Right lung (tissue), 5 donors: Measurements from ENCODE around the gene RGL3. TPM values are rescaled to one million over a fixed set of nuclear protein-coding genes. Genes with fewer than 3 reads are reported as not detected.
"Not testable (repeated sequence)": the region's sequence is repeated elsewhere in the genome, so short reads cannot be mapped to it uniquely, and the experiment has no call there.

Experiments
- DNase-seq, 2 donors: peaks; one replicate each; pipeline ENCODE4 v3.0.0-alpha.2; 2013
- polyA plus RNA-seq, 5 donors: library from polyadenylated mRNA; unstranded; fragments of 120-200 nt; gene quantifications; one replicate each; pipeline versions ENCODE4 v1.2.1 to v1.2.3, GENCODE V29; 2013; ENCODE audit warnings: inconsistent platforms in 1 of 5, low replicate concordance in 1 of 5; ENCODE audit not compliant: insufficient read length in 5 of 5, insufficient read depth in 1 of 5

RGL3 gene
- polyA plus RNA-seq, 5 donors, result 39.4 to 57.9 (median 50.5) TPM

DNA sequence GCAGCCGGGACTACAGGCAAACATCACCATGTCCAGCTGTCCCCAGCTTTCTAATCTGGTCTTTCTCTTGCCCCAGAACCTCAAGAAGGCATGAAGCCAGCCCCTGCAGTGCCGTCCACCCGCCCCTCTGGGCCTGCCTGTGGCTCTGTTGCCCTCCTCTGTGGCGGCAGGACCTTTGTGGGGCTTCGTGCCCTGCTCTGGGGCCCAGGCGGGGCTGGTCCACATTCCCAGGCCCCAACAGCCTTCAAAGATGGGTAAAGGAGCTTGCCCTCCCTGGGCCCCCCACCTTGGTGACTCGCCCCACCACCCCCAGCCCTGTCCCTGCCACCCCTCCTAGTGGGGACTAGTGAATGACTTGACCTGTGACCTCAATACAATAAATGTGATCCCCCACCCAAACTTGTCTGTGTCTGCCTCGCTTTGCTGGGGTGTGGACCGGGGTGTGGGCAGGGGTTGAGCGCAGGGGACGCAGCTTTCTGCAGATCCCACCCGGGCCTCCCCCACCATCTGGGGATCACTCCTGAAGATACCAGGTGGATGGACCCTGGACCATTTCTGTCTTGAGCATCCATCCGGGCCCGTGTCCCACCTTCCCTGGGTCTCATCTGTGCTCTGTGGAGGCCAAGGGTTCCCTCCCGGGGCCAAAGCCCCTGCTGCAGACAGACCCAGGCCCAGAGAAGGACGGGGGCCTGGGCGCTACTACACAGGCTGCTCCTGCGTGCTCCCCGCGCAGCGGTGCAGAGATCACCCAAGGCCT lies 31.6 kb upstream of the RGL3 start:
- no peak for DNase-seq

DNA sequence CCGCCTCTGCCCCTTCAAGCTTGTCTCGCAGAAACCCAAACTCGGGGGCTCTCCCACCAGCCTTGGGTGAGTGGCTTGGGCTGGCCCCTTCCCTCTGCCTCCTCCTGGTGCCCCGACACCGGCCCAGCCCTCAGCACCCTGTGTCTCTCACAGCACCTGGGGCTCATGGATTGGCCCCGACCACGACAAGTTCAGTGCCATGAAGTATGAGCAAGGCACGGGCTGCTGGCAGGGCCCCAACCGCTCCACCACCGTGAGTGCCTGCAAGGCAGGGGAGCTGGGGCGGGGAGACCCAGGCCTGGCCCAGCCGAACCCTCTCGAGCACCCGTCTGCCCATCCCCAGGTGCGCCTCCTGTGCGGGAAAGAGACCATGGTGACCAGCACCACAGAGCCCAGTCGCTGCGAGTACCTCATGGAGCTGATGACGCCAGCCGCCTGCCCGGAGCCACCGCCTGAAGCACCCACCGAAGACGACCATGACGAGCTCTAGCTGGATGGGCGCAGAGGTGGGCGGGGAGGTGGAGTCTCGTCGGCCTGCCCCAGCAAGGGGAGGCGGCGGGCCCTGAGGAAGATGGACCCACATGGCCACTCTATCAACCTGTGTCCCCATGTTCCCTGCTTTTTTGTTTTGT lies 29.9 kb upstream of the RGL3 start:
- no peak for DNase-seq

DNA sequence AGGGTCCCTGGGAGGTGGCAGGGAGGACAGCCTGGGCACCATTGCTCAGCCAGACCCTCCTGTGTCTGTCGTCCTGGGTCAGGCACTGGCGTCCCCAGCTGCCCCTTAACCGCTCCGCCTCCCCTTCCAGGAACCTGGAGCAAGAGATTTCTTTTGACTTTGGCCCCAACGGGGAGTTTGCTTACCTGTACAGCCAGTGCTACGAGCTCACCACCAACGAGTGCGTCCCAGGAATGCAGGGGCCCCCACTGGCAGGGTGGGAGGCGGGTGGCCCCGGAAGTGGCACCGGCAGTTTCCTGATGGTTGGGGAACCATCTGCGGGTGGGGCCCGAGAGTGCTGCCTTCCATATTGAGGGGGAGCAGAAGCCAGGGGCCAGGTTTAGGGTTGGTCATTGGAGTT lies 29.3 kb upstream of the RGL3 start:
- no peak for DNase-seq

DNA sequence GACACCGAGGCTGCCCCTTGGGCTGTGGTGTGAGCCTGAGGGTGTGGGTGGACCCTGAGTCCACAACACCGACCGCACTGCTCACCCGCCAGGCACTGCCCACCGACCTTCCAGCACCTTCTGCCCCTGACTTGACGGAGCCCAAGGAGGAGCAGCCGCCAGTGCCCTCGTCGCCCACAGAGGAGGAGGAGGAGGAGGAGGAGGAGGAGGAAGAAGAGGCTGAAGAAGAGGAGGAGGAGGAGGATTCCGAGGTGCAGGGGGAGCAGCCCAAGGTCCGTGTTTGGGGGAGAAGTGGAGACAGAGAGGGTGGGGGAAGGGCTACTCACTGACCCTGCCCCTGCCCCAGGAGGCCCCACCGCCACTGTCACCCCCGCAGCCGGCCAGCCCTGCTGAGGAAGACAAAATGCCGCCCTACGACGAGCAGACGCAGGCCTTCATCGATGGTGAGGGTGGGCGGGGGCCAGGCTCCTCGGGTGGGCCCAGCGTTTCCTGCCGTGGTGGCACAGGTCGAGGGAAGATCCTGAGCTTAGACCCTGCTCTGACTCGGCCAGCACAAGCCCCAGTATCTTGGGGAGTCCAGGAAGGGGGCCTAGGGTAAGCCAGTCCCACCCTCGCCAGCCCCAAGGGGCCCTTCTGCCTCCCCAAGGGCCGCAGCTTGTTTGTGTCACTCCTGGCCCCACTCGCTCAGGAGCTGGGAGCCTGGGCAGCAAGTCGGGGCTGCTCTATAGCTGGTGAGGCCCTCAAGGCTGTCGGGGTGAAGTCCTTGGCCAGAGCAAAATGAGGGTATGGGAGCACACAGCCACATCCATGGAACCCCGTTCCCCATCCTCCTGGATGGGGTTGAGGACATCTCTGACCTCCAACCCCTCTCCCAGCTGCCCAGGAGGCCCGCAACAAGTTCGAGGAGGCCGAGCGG lies 28.5 kb upstream of the RGL3 start:
- no peak for DNase-seq

DNA sequence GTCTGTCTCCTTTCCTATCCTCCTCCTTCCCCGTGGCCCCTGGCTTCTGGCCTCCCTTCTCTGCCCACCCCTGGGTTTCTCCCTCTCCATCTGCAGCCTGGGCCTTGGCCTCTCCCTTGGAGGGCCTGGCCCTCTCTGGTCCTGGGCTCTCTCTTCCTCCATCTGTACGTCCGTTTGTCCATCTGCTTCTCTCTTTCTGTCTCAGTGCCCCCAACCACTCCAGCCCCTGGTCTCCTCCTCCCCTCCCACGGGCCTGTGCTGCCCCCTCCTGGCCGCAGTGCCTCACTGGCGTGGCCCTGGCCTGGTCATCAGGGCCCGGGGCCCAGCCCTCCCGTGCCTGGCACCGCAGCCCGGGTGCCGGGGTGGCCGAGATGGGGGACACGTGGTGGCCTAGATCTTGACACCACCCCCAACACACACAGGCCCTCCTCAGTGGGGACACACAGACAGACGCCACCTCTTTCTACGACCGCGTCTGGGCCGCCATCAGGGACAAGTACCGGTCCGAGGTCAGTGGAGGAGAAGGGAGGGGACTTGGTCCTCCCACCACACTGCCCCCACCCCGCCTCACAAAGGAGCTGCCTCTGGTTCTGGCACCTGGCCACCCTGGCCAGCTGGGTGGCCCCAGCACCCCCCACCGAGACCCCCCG lies 27.7 kb upstream of the RGL3 start:
- no peak for DNase-seq

DNA sequence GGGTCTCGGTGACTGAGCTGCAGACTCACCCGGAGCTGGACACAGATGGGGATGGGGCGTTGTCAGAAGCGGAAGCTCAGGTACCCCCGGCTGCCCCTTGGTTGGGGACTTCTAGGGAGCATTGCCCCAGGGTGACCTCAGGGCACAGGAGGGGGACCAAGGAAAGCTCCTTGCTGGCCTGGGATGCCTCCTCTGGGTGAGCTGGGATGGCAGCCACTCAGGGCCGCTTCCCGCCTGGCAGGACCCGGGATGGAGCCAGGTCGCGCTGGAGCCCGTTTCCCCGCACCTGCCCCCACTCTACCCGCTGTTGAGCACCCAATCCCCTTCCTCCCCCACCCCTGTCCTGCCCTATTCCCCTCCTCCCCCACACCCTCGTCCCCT lies 27.1 kb upstream of the RGL3 start:
- DNase-seq, result no peak

DNA sequence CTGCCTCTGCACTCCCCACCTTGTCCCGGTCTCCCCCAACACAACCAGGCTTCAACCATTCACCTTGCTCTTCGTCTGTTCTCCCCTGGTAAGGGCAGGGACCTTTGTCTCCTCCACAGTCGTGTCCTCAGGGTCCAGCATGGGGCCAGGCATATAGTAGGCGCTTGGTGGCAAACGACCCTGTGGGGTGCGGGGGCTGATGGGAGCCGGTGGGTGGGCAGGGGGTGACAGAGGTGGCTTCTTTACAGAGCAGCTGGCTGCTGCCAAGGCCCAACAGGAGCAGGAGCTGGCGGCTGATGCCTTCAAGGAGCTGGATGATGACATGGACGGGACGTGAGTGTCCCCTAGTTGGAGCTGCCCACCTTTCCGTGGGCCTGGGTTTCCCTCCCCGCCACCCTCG lies 26.0 kb upstream of the RGL3 start:
- no peak for DNase-seq

DNA sequence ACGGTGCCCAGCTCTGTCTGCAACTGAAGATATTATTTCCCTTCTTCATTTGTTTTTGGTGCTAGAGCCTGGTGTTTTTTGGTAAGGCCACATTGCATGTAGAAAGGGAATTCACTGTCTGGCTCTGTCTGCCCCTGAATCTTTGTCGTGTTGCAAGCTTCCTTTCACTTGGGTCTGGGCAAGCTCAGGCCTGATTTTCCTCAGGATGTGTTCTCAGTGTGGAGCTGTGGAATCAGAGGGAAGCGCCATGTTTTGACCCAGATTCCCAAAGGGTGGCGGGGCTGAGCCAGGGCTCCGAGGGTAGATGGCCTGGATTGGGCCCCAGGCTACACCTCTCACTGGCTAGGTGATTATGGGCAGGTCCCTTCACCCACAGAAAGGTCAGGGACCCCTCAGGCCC lies 24.9 kb upstream of the RGL3 start:
- no peak for DNase-seq

DNA sequence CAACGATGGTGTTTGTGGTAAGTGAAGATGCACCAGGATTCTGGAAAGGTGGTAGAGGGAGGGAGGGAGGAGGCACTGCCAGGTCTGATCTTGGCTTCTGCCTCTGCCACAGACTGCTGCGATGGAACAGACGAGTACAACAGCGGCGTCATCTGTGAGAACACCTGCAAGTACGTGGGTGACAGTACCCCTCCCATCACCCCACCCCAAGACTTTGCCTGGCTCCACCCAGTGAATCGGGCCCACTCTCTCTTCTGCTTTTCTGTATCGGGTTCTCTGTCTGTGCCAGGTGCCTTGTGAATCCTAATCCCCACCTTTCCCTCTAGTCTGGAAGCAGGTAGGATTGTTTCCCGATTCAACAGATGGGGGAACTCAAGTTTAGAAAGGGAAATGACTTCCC lies 18.8 kb upstream of the RGL3 start:
- no peak for DNase-seq

DNA sequence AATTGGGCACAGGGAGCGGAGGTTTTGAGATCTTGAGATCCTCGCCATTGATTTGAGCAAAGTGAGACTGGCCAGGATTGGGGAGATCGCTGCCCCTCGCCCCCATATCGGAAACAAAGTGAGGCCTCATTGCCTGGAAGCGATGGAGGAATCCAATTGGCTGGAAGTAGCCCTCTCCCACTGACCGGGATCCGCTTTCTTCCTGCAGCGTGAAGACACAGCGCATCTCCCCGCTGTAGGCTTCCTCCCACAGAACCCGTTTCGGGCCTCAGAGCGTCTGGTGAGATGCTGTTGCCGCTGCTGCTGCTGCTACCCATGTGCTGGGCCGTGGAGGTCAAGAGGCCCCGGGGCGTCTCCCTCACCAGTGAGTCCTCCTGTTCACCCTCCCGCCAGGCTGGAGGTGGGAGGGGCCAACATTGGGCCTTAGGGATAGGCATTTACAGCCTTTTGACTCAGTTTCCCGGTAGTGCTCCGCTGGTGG lies 16.8 kb upstream of the RGL3 start:
- no peak for DNase-seq

DNA sequence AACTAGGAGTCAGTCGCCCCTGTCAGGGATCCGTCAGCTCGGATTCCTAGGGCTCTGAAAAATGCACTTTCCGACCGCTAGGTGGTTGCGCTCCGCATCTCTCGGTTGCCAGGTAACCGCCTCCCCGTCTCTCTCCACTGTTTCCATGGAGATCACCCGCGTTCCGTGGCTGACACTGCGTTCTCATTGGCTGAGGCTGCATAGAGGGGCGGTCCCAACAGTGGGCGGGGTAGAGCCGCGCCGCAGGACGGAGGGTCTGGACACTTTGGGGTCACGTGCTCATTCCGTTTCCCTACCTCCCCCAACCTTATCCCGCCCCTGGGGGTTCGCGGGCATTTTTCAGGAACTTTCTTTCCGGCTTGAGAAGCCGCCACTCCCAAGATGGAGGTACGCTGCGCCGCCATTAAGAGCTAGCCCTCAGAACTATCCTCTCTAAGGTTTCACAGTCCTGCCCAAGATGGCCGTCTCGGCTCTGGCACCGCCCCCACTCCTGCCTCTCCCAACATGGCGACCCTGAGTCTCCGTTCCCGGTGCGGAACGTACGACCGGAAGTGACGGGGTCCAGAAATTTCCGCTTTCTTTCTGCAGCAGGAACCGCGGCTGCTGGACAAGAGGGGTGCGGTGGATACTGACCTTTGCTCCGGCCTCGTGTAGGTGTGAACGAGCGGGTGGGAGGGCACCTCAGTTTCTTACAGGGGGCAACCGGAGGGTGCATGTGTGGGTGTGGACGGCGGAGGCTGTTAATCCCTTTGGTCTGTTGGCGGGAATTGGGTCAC lies 16.1 kb upstream of the RGL3 start, which contains the start of the genes ODAD3 and PRKCSH:
TSS of gene ODAD3 (minus strand) at position 65 of the 776 bp plus-strand sequence. CDS start 105 bp downstream, outside the sequence.
TSS of gene PRKCSH (plus strand) at position 579 of the 776 bp plus-strand sequence. CDS start 483 bp downstream, outside the sequence.
- DNase-seq, result peak; percentile 99

DNA sequence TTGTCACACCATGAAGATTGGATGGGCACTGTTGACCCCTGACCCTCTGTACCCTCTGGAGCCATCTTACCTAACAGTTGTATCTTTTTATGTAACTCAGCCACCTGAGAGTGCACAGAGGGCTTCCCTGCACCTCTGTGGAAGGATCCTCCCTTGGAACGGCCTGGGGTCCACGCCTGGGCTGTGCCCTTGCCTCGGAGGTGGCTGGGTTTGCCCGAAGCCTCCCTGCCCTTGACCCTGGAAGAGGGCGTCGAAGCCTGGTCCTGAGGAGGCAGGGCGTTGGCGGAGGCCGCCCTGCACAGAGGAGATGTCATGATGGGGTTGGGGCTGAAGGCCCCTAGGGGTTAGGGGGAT lies 15.6 kb upstream of the RGL3 start:
- no peak for DNase-seq

DNA sequence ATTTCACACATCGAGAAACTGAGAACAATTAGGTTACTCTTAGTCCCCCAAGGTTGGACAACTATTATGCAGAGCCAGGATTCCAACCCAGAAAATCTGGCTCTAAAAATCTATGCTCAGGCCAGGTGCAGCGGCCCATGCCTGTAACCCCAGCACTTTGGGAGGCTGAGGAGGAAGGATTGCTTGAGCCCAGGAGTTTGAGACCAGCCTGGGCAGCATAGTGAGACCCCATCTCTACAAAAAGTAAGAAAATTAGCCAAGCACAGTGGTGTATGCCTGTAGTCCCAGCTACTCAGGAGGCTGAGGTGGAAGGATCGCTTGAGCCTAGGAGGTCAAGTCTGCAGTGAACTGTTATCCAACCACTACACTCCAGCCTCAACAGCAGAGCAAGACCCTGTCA lies 14.4 kb upstream of the RGL3 start:
- DNase-seq, result not testable (repeated sequence)

DNA sequence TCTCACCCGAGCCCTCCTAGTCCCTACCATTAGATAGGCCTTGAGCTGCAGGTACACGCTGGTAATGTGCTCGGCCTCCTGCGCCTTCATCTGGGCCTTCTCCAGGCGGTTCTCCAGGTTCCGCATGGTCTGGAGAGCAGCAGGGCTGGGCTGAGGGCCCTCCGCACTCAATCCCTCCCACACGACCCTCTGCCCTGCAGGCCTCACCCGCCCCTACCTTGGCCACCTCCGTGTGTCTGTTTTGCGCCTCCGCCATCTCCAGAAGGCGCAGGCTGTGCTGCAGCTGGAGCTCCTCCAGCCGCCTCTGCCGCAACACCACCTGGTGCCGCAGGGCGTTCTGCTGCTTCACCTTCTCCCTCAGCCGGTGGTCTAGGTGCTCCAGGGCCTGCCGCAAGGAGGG lies 7.5 kb upstream of the RGL3 start:
- no peak for DNase-seq

DNA sequence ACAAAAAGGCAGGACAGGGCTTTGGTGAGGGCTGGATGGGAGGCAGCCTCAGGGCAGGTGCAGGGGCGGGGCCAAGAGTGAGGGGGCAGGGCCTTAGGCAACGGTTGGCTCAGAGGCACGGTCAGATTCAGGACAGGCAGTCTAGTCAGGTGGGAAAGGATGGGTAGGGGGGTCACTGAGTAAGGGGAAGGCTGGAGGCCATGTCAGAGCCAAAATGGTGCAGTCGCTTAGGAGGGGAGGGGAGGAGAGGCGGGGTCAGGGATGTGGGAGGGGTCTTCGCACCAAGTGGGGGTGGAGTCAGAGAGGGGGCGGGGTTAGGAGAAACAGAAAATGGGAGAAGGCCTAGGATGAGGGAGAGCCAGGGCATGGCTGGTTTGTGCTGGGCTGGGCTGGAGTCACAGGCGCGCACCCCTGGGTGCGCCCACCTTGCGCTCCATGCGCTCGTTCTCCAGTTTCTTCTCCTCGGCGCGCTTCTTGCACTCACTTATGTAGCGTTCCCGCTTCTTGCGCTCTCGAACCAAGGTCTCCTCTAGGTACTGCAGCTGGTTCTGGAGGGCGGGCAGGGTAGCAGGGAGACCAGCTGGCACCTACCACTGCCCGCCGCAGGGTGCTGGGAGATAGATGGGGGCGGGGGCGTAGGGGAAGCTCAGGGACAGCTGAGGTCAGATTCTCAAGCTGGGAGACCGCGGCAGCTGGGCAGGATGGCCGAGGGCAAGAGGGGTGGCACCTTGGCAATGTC lies 6.8 kb upstream of the RGL3 start:
- no peak for DNase-seq

DNA sequence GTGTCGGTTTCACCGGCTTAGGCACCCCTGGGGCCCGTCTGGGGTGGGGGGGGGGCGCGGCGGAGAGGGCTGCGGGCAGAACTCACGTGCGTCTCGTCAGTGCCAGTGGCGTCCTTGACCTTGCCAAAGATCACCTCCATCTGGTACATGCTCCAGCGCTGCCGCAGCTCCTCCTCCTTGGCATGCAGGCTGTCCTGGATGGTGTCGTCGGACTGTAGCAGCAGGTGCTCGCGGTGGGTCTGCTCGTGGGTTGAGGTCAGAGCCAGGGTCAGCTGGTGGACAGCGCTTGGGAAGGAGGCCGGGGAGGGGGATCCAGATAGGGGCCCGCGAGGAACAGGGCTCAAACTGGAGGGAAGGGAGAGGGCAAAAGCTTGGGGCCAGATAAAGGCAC lies 4.7 kb upstream of the RGL3 start:
- DNase-seq, result no peak

DNA sequence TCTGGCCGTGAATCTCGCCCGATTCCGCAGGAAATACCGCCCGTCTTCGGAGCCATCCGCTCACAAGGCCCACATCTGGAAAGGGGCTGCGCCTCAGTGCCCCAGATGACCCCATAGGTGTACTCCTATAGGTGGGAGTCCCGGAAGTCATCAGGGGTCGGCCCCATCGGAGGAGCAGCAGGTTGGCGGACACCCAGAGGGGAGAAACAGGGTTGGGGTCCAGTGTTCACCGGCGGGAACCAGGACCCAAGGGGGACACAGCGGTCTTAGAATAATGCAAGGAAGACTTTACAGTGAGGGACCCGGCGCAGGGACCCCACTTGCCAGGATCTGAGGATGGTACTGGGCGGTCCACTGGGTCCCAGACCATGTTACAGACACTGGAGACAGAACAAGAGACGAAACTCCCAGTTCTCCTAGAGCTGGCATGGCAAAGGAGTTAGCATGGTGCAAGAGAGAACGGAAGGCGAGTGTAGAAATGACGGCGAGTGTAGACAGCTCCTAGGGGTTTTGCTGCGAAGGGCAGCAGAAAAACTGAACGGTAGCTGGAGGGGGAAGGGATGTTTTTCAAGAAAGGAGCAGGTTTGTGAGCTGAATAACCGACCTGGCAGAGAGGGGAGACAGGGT lies 4.2 kb upstream of the RGL3 start:
- no peak for DNase-seq

DNA sequence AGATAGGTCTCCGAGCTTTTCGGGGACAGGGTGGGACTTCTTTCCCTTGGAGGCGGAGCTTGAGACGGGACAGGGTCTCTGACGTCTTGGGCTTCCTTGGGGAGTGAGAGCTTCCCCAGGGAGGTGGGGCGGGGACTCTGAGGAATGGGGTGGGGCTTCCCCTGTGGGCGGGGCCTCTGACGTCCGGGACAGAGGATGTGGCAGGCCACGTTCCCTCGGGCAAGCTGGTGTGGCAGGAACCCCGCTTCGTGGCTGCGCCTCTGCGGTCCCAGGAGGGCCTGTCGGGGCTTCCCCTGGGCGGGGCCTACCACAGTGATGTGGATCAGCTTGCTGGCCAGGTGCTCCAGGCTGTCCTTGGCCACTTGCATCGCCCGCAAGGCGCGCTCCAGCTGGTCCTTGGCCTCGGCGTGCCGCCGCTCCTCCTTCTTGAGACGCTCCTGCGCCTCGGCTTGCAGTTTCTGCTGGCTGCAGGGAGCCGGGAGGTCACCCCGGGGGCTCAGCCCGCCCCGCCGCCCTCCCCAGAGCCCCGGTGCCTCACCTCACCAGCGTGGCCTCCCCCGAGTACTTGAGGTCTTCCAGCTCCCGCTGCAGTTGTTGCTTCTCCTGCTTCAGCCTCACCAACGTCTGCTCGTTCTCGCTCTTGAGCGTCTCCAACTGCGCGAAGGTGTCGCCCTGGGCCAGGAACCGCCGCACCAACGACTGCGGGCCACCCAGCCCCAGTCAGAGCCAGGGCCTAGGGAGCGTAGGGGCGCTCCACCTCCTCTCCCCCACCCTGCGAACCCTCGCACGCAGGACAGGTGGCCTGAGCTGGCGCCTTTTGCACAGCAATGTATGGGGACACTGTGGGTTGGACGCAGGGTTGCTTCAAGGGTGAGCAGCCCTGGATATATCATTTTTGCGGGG lies 3.3 kb upstream of the RGL3 start:
- DNase-seq, result no peak
